ENCODE results near the gene AGPAT2.

- TF ChIP-seq ZFP3 (CRISPR knock-in tag; IDR thresholded peaks at IDR 0.05) (no peak), ESRRG (CRISPR knock-in tag; IDR thresholded peaks at IDR 0.05) (no peak), ZNF8 (CRISPR knock-in tag; IDR thresholded peaks at IDR 0.05) (no peak), PPARA (CRISPR knock-in tag; IDR thresholded peaks at IDR 0.05; ENCODE audit: borderline replicate concordance) (no peak), RARB (CRISPR knock-in tag; IDR thresholded peaks at IDR 0.05) (no peak), ISL1 (CRISPR knock-in tag; IDR thresholded peaks at IDR 0.05) (no peak), GLIS3 (CRISPR knock-in tag; IDR thresholded peaks at IDR 0.05) (no peak), TOX (CRISPR knock-in tag; IDR thresholded peaks at IDR 0.05; ENCODE audit: borderline replicate concordance) (no peak), ZNF70 (CRISPR knock-in tag; IDR thresholded peaks at IDR 0.05) (no peak), ARNTL (CRISPR knock-in tag; IDR thresholded peaks at IDR 0.05; ENCODE audit: borderline replicate concordance, low read depth) (no peak), ZFP30 (CRISPR knock-in tag; IDR thresholded peaks at IDR 0.05) (no peak)
- TF ChIP-seq, protein P1, sequence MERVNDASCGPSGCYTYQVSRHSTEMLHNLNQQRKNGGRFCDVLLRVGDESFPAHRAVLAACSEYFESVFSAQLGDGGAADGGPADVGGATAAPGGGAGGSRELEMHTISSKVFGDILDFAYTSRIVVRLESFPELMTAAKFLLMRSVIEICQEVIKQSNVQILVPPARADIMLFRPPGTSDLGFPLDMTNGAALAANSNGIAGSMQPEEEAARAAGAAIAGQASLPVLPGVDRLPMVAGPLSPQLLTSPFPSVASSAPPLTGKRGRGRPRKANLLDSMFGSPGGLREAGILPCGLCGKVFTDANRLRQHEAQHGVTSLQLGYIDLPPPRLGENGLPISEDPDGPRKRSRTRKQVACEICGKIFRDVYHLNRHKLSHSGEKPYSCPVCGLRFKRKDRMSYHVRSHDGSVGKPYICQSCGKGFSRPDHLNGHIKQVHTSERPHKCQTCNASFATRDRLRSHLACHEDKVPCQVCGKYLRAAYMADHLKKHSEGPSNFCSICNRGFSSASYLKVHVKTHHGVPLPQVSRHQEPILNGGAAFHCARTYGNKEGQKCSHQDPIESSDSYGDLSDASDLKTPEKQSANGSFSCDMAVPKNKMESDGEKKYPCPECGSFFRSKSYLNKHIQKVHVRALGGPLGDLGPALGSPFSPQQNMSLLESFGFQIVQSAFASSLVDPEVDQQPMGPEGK (CRISPR knock-in tag; IDR thresholded peaks at IDR 0.05; ENCODE audit: borderline replicate concordance): no peak
- TF ChIP-seq, protein P2, sequence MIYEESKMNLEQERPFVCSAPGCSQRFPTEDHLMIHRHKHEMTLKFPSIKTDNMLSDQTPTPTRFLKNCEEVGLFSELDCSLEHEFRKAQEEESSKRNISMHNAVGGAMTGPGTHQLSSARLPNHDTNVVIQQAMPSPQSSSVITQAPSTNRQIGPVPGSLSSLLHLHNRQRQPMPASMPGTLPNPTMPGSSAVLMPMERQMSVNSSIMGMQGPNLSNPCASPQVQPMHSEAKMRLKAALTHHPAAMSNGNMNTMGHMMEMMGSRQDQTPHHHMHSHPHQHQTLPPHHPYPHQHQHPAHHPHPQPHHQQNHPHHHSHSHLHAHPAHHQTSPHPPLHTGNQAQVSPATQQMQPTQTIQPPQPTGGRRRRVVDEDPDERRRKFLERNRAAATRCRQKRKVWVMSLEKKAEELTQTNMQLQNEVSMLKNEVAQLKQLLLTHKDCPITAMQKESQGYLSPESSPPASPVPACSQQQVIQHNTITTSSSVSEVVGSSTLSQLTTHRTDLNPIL (CRISPR knock-in tag; IDR thresholded peaks at IDR 0.05; ENCODE audit: low read depth): no peak
Measured at GRCh38 chr9:136627703-136628102, 59.6 kb downstream of the AGPAT2 start.

Measured in SK-N-SH treated with all-trans-retinoic acid at 6 μM for 48 hours (cell line).